Bone marrow (tissue), 2 donors: ENCODE results near the gene IKZF2.

Source experiments
- DNase-seq, 2 donors: peaks; one replicate each; lab custom pipeline; 2025; lab: John Stamatoyannopoulos, UW

Gene IKZF2

GRCh38 chr2:212956665-212957607 is 194.5 kb downstream of the IKZF2 start:
- DNase-seq, result no peak

GRCh38 chr2:212953170-212953920 is 198.1 kb downstream of the IKZF2 start:
- no peak for DNase-seq

- no peak for DNase-seq
These were observed 201.6 kb downstream of the IKZF2 start for GRCh38 chr2:212949786-212950185.
